NK-92 (cell line): ENCODE measurements around the gene ADAMTSL2.

Source experiments
- DNase-seq: peaks from one replicate; lab custom pipeline; 2025; ENCODE audit not compliant: unreplicated experiment; lab: John Stamatoyannopoulos, UW

ADAMTSL2 gene

DNA sequence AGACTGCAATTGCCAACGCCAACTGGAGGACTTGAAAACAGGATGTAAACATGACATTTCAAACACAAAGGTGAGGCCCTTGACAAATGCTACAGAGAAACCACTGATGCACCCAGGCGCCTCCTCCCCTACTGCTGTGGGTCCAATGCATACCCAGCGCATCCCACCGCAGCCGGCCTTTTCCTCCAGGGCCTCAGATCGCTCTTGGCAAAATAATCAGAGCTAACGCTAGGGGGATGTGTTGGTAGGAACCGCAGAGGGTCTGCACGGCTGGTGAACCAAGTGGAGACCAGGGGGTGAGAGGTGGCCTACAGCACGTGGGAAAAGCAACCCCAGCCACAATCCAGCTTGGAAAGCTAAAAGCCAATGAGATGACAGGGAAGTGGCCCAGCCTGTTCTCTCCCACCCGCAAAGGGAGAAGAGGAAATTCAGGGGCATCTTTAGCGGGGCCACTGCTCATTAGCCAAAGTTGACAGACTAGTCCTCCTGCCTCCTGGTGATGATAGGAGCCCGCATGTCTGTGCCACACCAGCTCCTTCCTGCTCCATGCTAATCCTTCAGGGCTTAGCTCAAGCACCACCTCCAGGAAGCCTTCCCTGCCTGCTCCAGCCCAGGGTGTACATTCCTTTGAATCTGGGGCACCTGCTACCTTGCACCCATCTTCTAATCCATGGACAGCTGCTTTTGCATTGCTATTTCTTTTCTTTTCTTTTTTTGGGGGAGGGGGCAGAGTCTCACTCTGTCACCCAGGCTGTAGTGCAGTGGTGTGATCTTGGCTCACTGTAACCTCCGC is 68.8 kb downstream of the ADAMTSL2 start:
- DNase-seq = no peak

DNA sequence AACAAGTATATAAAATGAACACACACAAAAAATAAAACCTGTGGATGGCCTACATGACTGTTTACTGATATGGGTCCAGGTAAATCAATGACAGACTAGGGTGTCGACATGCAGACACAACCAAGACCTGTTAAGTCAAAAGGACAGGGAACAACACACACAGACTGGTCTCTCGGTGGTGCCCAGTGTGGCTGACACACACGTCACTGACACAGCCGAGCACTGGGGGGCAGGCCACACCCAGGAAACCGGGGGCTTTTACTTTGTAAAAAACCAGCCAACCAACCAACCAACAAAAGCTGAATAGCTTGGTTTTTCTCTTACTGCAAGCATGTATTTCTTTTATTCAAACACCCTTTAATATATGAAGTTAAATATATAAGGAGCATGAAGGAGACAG is 69.7 kb downstream of the ADAMTSL2 start:
- DNase-seq = no peak

DNA sequence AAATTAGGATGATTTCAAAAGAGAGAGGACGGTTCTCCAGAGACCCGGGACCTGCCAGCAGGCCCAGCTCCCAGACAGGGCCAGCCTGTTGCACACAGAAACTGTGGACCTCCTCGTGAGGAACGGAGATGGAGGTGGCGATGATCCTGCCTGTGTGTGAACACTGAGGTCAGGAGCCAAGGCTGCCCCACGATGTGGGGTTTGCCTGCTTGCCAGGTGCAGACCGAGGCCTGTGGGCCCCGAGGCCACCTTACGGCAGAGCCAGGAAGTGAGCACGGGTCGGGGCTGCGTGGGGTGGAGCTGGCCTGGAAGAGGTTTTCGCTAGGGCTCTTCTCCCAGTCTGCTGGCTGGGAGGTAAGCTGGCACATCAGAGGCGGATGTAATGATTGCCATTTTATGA is 70.4 kb downstream of the ADAMTSL2 start:
- no peak for DNase-seq

DNA sequence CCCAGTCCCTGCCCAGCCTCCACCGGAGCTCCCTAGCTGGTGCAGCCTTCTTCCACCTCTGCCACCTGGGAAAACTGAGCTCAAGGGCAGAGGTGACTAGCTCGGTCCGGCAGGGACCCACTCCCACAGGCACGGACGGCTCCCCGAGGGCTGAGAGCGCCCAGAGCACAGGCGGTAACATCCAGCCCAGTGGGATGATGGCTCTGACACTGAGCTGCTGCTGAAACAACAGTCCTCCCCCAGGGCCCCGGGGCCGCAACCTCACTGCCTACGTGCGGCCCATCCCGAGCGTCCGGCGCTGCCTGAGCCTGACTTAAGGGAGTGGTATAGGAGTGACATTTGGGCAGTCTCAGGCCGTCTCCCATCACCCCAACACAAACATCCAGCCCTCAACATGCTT is 70.9 kb downstream of the ADAMTSL2 start:
- DNase-seq = no peak

DNA sequence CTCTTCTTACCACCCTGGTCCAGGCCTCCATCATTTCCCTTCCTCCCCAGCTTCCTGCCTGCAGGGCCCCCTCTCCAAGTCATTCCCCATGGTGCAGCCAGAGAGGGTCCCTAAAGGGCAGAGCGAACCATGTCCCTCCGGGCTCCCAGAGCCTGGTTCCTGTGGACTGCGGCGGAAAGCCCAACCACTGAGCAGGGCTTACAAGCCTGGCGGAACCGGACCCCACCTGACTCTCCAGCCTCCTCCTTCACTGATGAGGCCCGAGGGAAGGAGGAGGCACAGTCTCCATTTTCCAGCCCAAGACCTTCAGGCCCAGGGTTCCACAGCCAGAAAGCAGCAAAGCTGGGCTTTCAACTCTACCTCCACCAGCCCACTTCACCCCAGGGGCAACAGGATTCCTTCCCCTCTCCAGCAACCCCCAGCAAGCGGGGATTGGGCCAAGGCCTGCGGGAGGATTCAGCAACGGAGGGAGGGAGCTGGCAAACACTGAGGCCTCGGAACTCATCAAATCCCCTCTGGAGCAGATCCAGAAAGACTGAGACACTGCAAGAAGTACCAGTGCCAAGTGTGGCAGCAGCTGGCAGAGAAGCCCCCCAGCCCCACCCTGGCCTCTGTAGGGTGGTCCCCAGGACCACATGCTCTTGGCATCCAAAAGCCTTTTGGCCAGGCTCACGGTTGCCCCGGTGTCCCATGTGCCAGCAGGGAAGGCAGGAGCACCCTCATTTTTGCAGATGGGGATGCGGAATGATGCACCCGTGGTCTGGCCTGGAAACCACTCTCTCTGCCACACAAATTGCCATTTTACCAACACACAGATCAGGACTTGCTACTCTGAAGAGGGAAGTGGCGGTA is 71.6 kb downstream of the ADAMTSL2 start:
- no peak for DNase-seq

DNA sequence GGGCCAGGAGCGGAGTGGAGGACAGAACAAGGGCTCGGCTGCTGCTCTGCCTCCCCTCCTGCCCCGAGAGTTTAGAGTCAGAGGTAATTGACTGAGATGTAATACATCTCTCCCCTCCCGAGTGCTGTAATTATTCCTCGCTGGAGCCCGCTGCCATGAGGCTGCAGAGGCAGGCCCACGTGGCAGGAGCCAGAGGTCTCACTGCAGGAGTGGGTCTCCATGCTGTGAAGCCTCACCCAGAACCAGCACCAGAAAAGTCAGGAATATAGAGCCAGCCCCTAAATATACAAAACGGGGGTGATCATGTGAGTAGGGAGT is 72.2 kb downstream of the ADAMTSL2 start:
- no peak for DNase-seq

DNA sequence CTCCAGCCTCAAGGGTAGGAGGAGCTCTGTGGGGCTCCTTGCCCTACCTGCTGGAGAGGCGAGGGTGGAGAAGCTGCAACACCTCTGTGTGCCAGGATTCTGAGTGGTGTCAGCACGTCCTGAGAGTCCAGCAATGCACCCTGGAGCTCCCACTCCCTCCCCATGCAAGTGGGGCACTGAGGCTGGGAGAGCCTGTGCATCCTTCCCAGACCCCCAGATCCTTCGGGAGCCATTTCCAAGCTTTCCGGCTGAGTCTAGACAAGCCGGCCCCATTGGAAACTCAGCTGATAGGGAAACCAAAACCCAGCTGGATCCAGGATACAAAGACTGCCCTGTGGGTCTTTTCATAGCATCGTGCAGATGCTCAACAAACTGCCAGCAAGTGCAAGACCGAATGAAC is 72.9 kb downstream of the ADAMTSL2 start:
- DNase-seq = no peak

DNA sequence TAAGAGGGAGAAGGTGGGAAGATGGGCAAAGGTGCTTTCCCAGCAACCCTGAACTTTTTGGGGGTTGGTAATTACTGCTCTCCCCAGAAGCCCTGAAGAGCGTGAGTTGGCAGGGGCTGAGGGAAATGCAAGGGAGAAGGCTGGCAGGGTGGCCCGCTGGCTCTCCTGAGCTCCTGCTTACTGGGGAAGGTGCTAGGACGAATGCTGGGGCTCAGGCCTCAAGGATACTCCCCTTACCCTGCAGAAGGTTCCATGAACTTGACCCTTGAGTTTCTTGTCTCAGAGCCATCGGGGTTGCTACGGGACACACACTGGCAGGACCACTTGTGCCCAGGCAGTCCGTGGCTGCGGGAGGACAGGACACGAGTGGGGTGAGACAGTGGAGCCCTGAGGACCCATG is 73.5 kb downstream of the ADAMTSL2 start:
- DNase-seq = no peak

DNA sequence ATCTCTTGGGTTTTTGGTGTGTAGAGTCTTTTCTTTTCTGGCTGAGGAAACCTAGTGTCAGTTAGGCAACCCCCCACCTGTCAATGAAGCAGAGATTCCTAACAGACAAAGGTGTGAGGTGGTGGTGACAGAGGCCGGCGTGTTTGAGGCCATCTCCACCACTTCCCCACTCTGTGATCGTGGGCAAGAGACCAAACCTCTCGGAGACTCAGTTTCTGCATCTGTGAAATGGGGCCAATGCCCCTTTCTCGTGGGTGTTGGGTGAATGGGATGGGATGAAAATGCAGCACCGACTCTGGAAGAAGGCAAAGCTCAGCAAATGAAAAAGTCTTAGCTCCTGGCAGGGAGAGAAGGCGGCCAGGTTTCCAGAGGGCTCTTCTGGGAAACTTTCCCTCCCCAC is 73.9 kb downstream of the ADAMTSL2 start:
- DNase-seq = no peak

DNA sequence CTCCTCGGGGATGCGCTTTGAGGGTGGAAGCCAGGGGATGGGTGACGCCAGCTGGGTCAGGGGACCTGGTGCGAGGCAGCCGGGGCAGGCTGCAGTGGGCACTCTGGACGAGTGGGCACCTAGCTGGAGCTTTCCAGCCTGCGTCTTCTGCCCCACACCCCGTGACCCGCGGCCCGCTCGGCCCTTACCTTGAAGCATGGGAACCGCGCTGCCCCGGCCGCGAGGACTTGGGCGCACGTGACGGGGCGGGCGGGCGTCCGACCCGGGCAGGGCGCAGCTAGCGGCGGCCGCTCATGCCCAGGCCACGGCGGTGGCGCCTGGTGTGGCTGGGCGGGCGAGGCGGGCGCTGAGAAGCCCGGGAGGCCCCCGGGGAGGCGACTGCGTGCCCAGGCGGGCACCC is 74.4 kb downstream of the ADAMTSL2 start:
- no peak for DNase-seq

DNA sequence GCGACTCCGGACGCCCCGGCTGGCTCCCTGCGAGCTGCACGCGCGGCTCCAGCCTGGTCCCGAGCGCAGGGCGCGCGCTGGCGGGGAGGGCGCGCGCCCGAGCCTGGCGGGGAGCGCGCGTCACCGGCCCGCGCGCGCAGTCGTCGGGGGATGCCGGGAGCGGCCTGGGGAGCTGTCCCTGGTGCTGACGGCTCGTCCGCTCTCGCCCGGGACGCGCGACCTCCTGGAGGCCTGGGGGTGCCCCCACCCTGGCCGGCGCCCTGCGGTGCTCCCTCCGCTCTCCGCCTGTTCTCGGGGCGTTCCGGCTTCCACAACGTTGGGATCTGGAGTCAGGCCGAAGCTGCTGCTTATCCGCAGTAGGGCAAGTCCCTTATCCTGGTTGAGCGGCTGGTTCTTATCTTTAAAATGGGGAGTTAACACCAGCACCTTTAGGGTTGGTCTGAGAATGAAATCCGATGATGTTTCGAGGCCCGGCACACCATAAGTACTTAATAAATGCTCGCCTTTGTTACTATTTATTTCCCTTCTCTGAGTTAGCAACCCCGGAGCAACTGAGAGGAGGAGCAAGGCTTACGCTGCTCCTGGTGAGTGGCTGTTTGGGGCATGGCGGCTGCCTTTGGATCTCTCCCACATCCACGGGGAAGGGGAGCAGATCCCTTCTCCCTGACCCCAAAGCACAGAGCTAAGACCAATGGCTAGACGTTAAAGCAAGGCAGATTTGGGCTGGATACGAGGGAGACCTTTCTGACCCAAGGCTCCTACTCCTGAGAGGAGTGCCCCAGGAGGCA is 75.0 kb downstream of the ADAMTSL2 start, which contains the start of gene FAM163B:
Gene FAM163B (minus strand): TSS at position 79 of the 788 bp plus-strand sequence. CDS start 29,166 bp downstream, outside the sequence.
- DNase-seq = no peak

DNA sequence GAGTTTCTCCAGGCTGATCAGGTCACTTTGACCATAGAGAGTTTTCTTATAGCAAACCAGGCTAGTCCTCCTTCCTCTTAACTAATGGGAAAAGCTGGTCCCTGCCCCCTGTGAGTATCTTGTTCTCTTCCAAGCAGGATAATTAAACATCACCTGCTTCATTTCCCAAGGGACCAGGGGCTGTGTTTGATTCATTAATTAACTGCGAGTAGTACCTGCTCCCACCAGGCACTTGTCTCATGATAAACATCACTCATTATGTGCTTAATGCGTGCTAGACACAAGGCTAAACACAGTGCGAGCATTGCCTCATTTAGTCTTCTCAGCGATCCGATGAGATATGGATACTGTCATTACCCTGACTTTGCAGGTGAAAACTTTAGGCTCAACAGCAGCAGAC is 76.3 kb downstream of the ADAMTSL2 start:
- DNase-seq = no peak

DNA sequence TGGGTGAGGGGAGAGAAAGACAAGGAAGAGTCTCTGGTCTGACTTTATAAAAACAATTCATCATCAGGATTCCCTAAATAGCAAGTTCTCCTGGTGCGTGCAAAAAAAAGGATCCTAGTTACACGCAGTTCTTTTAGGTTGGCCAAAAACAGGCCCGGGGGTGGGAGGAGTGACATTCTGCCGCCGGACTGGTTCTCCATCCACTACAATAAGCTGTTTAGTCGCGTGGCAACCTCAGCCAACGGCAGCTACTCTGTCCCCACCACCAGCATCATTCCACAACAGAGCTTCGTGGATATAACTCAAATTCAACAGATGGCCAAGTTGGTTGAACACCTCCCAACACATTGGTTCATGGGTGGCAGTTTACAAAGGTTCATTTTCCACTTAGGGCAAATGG is 77.5 kb downstream of the ADAMTSL2 start:
- no peak for DNase-seq

DNA sequence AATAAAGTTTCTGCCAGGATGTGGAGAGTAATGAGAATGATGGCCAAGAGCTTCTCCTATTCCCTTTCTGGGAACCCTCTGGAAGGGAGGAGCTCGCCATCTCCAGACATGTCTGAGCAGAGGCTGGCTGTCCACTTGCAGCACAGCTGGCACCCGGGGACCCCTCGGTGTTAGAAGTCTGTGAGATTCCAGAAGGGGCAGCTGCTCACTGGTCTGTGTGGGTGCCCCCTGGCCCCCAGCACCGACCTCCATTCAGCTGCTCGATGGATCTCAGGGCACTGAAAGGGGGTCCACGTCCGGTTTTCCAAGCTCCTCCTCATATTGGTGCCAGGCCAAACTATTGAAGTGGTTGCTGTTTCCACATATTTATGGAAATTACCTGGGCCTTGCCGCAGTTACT is 78.3 kb downstream of the ADAMTSL2 start:
- no peak for DNase-seq

DNA sequence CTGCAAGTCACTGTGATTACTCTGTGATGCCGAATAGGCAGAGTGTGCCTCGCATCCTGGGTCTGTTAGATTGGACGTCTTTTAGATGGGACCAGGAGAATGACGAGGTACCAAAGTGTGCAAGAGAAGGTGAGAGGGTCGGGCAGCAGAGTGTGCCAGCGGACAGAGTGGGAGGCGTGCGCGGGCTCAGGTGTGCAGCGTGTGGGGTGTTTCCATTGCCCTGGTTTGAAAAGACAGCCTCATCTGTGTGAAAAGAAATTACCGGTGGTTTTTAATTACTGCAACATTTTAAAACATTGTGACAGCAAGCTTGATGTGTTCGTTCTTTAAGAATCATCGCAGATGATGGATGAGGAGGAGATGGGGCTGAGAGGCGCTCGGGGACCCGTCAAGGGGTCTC is 78.9 kb downstream of the ADAMTSL2 start:
- no peak for DNase-seq

DNA sequence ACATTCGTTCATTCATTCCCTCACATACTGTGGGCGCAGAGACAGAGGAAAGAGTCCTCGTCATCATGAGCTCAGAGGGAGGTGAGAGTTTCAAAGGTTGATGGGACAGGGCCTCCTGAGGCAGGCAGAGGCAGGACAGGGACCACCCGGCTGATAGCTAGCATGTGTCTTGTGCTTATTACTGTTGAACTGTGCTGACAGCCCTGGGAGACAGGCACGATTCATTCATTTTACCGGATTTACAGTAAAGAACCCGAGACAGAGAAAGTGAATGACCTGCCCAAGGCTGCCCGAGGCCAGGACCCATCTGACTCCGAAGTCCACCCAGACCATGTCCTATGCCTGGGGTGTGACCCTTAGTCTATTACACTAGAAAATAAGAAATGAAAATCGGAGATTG is 79.6 kb downstream of the ADAMTSL2 start:
- DNase-seq = no peak

DNA sequence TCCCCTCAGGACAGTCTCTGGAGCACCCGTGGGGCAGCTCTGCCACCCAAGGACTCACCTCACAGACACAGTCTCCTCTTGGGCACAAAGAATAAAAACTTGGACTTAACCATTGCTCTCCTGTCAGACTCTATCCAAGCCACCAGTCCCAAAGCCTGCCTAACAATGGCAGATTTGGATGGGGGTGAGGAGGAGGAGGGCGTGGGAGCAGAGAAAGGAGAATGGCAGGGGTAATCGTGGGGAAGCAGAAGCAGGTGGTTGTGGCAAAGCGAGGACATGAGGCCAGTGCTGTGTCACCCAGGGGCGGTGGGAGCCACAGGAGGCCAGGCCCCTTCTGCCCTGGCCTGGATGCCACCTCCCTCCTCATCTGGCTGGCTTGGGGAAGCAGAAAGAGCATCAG is 80.2 kb downstream of the ADAMTSL2 start:
- no peak for DNase-seq

DNA sequence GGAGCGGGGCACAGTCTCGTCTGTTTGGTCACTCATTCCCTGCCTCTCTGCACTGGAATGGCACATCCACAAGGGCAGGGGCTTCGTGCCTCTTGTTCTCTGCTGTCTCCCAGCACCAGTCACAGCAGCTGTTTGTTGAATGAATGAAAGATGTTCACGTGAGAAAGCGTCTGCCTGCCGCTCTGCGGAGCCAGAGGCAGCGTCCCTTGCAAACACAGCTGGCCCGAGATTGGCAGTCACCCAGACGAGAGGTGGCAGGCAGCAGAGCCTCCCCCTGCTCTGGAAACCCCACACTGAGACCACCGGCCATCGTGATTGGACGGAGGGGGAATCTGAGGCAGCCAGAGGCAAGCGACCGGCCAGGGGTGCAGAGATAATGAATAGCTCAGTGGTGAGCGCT is 80.7 kb downstream of the ADAMTSL2 start:
- DNase-seq = no peak

DNA sequence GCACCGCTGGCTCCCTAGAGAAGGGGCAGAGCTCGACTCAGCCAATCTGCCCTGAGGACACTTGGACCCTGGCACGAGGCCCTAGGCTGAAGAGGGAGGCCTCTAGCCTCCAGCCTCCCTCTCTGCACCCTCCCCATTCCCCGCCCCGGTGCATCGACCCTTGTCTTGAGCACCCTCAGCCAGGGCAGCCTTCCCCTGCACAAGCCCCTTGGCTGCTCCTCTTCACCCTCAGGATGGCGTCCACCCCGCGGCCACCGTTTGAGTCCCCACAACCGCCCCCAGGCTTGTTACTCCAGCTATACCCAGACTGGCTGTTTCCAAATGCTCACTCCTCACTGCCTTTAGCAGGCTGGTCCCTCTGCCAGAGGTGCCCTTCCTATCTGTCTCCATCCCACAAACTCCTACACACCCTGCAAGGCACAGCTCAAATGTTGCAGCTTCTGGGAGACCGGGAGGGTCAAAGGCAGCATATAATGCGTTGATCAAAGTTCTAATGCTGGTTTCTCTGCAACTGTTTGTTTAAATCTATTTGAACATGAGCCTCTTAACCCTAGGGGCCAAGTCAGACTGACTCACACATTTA is 81.2 kb downstream of the ADAMTSL2 start:
- DNase-seq = no peak

DNA sequence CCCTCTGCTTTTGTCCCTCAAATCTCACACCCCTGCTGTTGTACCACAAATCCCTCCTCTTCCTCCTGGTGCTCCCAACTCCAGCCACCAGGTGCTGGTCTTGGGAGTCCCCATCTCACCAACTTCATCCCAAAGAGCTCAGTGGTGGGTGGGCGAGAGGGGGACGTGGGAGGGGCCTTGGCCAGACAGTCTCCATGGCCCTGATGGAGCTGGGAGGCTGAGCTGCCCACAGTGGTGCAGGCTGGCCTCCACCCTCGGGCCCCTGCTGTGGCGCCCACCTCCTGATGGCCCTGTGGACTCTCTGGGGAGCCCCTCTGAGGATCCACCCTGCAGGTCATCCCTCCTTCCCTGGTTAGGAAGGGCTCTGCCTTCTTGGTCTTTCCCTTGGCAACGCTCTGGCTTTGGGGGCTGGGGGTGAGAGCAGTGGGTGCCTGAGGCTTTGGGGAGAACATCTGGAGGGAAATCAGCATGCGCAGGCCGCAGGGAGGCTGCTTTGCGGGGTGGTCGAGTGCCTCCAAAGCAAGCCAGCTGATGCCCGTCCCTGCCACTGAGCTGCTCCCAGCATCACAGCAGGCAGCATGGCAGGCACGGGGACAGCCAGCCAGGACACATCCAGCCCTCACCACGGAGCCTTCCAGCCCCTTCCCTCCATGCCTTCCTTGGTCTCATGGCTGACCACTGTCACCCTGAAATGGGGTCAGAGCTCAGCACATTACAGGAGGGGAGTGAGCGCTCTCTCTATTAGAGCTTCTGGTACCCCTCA is 82.3 kb downstream of the ADAMTSL2 start:
- no peak for DNase-seq

DNA sequence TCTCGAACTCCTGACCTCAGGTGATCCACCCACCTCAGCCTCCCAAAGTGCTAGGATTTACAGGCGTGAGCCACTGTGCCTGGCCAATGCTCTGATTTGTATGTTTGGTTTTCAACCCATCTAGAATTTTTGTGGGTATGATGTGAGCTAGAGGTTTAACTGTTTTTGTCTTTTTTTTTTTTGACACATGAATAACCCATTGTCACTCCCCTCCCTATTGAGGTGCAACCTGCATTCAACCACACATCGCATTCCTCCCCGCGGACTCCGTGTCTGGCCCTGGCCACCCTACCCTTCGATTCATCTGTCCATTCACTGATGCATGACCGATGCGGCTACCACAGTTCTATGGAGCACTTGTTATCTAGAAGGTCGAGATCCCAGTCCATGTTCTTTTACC is 84.2 kb downstream of the ADAMTSL2 start:
- no peak for DNase-seq
